ENCODE measurements around the gene ASXL3.

Gene ASXL3

DNA sequence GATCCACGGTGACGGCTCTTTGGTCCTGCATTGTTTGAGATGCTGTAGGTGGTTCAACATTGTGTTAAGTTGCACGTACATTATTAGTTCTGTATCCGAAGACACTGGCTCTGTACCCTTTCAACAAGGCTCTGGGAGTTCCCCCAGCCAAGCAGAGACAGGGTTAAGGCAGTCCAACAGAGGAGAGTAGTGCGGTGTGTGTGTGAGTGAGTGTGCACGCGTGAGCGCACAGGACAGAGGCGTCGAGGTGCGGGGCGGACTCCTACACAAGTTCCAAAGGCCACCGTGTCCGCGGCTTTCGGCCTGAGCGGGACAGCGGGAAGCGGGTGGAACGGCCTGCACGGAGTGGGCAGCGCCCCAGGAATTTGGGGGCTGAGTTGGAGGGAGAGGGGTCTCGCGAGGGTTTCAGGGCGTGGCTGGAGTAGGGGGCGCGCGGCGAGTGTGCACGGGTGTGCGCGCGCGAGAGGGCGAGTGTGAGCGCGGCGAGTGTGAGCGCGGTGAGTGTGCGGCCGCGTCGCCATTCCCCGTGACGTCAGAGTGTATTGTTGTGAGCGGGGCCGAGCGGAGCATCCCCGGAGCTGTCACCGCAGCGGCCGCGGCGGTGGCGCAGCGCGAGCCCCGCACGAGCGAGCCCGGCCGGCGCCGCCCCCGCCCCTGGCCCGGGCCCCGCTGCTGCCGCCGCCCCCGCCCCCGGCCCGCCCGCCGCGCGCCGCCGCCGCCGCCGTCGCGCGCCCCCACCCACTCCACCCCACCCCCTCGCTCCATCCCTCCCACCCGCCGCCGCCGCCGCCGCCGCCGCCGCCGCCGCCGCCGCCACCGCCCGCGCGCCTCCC, at the start of gene ASXL3:
ASXL3 (plus strand) TSS at position 535 of the 833 bp plus-strand sequence. CDS start 413 bp downstream, outside the sequence.
- no peak for DNase-seq (ENCODE audit: low read depth in 2 of 2)

DNA sequence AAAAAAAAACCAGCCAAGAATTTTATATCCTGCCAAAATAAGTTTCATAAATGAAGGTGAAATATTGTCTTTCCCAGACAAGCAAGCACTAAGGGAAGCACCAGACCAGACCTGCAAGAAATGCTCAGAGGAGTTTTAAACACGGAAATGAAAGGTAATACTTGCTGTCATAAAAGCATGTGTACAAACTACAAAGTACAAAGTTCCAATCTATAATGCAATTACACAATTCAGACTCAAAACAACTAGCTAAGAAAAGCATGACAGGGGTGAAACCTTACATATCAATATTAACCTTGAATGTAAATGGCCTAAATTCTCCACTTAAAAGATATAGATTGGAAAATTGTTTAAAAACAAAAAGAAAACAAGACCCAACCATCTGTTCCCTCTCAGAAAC, 45.0 kb upstream of the ASXL3 start:
- DNase-seq (ENCODE audit: low read depth in 2 of 2): no peak

DNA sequence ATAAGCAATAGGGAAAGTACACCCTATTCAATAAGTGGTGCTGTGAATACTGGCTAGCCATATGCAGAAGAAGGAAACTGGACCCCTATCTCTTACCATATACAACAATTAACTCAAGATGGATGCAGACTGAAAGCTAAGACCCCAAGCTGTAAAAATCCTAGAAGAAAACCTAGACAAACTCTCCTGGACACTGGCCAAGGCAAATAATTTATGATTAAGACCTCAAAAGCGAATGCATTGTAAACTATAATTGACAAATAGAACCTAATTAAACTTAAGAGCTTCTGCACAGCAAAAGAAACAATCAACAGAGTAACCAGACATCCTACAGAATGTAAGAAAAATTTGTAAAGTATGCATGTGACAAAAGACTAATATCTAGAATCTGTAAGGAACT, 41.1 kb upstream of the ASXL3 start:
- no peak for DNase-seq (ENCODE audit: low read depth in 2 of 2)

DNA sequence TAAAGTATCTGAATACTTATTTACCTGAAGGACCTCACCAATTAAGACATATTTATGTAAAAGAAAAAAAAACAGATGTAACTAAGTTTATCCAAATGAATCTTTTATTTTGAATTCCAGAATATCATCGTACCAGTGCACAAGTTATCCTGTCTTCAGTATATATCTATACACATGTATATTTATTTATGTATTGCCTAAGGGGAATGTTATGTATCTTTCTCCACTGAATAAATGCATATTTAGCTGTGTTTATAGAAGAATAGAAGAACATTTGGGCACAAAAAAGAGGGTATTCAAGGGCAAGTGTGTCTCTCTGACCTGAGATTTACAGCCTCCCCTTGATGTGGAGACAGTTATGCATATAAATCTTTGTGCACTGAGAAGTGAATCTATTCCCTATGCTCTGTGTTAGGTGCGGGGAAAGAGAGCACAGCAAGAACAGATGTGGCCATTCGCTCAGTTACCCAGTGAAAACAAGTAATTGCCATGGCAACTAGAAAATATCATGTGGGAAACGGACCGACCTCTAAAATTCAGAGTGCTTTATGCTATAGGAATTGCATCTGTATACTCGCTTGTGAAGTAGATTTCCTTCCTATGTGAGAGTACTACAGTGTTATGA, 39.5 kb upstream of the ASXL3 start:
- no peak for DNase-seq (ENCODE audit: low read depth in 2 of 2)

DNA sequence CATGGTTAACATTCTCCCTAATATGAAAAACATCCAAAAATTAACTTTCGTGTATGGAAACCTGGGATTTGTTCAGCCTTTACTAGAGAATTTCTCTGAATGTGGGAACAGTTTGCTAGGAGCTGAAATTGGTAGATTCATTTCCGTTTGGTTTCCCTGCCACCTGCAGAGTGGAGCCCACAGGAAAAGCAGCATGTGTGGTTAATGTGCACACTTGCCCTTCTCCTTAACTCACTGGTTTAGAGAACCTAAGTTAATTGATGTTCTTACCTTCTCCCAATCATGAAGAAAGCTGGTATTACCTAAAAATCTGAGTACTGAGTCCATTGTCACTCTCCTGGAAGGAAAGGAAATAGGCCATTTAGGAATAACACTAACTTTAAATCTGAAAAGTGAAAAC, 37.6 kb upstream of the ASXL3 start:
- DNase-seq (ENCODE audit: low read depth in 2 of 2): no peak

DNA sequence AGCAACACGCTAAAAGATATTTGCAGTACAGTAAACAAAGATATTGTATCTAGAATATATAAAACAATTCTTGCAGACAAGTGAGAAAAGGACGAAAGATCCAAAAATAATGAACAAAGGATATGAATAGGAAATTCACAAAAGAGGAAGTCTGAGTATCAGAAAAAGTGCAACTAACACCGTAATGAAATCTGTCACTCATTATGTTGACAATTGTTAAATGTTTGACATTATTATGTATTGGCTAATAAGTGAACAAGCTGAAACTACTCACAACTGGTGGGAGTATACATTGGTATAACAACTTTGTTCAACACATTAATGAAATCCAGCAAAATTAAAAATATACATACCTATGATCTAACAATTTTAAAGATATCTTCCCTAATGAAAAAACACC, 36.7 kb upstream of the ASXL3 start:
- DNase-seq (ENCODE audit: low read depth in 2 of 2): no peak

DNA sequence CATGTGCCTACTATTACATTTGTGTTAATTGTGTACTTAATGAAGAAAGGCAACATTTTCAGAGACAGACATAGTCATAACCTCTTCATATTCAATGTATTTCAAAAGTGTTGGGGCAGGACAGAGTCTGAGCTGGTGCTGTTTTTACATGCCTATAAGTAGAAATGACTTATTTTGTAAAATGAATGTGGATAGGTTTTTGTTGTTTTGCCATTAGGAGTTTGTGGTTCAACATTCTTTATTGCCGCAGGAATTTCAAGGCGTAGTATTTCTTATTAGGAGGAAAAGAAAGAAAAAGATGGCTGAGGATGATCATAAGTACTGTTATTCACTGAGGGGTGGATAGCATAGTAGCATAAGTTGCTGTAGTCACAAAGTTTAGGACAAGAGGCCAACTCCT, 21.2 kb upstream of the ASXL3 start:
- no peak for DNase-seq (ENCODE audit: low read depth in 2 of 2)

DNA sequence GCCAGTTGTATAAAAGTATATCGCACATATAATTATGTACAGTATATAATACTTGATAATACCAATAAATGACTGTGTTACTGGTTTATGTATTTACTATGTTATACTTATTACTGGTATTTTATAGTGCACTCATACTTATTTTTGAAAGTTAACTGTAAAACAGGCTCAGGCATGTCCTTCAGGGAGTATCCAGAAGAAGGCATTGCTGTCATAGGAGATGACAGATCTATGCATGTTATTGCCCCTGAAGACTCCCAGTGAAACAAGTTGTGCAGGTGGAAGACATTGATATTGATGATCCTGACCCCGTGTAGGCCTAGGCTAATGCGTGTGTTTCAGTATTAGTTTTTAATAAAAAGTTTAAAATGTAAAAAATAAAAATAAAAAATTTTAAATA, 20.3 kb upstream of the ASXL3 start:
- DNase-seq (ENCODE audit: low read depth in 2 of 2): no peak

DNA sequence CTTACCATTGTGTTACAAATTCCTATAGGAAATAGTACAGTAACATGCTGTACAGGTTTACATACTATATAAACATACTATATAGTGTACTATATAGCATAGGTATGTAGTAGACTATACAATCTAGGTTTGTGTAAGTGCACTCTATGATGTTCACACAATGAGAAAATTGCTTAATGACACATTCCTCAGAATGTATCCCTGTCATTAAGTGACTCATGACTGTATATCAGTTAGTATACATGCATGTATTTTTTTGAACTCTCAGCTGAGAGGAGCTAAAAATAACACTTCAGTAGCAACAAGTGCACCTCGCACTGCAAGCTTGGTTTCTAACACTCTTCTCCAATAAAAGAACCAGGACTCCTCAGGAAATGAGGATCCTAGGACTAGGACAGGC, 19.5 kb upstream of the ASXL3 start:
- no peak for DNase-seq (ENCODE audit: low read depth in 2 of 2)

DNA sequence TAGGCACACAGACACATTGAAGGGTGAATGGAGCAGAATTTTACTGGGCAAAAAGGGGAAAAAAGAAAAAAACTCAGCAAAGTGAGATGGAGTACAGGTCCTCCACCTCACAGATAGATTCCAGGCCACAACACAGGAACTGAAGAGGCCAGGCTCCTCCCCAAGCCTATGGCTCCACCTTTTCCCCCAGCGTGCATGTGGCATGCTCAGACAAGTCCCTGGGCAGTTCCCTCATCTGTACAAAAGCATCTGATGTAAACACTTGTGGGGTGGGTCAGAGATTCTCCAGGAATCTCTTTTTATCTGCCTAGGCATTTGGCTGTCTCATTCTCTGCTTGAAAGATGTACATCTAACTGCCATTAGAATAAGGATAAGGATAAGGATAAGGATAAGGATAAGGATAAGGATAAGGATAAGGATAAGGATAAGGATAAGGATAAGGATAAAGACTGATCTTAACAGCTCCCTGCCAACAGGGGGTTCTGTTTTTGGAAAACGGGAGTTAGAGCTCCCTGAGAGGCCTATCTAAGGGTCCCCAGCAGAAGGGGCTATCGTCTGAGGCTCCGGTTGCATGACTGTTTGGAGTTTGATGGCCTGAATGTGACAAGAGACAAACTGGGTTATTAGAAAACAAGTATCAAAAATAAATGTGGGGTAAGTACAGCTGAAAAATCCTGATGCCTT, 17.2 kb upstream of the ASXL3 start:
- no peak for DNase-seq (ENCODE audit: low read depth in 2 of 2)

DNA sequence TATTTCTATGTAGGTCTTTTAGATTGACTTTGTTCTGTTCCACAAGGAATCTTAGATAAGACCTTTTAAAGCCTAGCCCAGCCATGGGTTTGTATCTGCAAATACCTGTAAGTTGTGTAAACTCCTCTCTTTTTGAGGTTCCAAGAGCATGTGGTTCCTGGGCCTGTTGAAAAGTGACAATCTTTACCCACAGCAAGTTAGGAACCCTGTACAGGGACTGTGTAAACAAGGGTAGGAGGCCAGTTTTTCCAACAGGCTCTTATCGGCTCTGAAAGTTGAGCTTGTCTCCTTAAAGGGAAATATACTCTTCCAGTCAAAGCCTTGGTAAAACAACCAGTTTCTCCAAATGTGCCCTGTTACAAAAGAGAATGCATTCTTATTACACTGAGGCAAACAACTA, 15.3 kb upstream of the ASXL3 start:
- no peak for DNase-seq (ENCODE audit: low read depth in 2 of 2)

DNA sequence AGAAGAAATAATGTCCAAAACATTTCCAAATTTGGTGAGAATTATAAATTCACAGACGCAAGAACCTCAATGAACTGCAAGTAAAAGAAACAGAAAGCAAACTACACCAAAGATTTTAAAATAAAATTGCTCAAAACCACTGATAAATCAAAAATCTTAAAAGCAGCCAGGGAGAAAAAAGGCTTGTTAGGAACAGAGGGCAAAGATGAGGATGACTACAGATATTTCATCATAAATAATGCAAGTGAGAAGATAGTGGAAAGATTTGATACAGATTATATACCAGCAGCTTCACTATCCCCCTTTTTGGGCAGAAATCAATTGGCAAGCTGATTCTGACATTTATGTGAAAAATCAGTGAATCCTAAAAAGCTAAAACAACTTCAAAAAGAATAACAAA, 10.3 kb upstream of the ASXL3 start:
- no peak for DNase-seq (ENCODE audit: low read depth in 2 of 2)

DNA sequence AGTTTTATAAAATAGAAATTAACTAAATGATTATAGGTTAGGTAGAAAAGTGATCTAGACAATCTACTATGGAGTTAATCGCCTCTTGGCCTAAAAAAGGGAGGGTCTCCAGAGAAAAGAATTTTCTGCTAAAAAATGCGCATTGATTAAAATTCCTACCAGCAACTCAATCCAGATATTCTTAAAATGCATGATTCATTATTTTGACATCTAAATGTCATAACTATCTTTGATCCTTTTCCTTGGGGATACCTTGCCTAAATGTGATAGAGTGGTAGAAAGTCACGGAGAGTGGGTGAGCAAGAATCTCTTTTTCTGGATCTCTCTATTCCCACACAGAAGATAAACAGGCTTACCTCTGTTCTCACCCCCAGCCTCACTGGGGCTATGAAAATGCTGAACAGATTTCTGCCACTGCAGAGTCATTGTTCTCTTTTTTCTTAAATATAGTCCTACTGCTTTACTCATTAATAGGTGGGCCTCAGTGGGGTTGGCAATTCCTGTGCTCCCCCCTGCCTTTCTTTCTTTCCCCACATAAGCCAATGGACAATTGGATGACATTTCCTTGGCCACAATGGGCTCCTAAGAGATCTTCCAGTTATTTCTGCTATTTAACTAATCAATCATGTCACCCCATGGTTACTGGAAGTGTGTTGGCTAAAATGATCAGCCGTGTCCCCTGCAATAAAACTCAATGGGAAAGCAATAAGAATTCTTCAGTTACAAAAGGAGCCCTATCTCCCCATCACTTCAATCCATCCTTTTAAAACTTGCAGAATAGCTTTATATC, 5.8 kb upstream of the ASXL3 start:
- no peak for DNase-seq (ENCODE audit: low read depth in 2 of 2)

DNA sequence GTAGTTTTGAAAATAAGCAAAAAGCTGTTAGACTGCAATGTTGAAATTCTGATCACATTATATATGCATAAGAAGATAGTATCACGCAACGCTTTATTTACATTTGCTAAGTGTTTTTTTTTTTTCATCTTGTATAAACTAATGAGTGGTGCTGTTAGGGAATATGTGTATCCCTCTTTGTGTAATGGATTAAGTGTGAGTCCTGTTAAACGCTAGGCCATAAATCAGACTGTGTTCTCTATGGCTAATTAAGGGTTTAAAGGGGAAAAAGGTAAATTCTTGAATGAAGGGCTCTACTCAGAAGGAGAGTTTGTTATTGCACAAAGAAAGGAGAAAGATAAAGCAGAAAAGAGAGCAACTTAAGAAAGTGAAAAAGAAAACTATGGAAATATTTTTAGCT, 4.8 kb upstream of the ASXL3 start:
- DNase-seq (ENCODE audit: low read depth in 2 of 2): no peak

DNA sequence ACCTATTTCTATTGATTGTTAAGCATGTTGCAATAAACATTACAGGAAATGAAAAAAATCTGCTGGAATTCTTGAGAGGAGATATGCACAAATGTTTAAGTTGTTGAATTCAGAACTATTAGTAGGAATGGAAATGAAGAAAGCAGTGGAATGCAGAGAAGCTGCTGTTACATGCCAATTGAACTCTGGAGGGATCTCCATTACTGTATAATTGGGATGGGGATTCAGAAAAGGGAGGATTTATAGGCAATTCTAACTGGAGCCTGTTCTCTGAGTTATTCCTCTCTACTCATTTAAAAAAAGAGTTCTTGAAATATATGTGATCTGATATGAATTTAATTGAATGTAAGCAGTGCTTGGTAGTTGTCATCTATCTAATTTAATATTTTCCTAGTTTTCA, 2.6 kb upstream of the ASXL3 start:
- DNase-seq (ENCODE audit: low read depth in 2 of 2): no peak

DNA sequence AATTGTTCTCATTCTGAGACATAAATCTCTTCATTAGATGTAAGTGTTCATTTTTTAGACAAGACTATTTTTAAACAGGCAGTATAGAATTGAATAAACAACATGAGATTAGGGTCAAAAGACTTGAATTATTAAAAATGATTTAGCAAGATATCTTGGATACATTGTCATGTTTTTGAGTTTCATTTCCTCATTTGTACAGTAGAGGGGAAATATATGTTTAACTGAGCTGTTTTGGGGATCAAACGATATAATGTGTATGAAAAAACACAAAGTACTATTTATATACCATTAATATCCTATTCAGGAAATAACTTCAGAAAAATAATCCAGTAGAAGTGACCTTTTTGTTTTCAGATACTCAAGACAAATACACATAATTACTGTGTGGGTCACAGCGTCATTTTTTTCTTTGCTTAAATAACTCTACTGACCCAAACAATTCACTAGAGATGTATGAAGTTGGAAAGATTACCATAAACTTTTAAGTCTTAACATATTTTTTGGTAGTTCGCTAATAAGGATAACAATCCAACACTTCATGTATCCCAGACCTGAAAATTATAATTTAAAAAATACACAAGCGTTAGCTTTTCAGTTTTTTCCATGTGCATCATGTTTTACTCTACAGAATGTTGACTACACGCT, 896 bp upstream of the ASXL3 start:
- DNase-seq (ENCODE audit: low read depth in 2 of 2): no peak

DNA sequence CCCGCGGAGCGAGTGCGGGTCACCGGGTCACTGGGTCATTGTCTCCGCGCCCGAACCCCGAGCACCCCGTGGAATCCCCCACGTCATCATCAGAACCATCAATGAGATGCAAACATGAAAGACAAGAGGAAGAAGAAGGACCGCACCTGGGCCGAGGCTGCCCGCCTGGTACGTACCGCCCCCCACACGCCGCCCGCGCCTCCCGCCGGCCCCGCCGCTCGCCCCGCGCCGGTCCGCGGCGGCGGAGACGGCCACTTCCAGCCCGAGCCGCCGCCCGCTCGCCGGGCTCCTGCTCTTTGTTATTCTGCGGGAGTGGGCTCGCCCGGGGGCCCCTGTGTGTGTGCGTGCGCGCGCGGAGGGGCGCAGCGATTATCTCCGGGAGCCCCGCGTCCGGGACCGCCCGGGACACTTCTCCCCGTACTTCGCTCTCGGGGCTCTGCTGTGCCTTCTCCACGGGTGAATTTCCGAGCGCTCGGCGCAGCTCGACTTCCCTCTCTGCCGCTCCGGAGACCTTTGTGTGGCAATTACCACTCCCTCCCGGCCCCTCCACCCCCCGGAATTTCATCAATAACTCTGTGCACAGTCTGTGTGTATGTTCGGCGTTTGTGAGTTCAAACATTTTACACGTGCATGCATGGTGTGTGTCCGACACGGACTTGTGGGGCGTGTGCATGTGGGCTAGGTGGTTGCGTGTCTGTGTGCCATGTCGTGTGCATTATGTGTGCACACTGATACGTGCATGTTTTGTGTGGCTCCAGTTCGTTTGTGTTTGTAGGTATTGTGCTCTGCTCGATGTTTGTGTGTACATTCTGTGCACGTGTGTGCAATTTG, 714 bp downstream of the ASXL3 start:
- no peak for DNase-seq (ENCODE audit: low read depth in 2 of 2)

DNA sequence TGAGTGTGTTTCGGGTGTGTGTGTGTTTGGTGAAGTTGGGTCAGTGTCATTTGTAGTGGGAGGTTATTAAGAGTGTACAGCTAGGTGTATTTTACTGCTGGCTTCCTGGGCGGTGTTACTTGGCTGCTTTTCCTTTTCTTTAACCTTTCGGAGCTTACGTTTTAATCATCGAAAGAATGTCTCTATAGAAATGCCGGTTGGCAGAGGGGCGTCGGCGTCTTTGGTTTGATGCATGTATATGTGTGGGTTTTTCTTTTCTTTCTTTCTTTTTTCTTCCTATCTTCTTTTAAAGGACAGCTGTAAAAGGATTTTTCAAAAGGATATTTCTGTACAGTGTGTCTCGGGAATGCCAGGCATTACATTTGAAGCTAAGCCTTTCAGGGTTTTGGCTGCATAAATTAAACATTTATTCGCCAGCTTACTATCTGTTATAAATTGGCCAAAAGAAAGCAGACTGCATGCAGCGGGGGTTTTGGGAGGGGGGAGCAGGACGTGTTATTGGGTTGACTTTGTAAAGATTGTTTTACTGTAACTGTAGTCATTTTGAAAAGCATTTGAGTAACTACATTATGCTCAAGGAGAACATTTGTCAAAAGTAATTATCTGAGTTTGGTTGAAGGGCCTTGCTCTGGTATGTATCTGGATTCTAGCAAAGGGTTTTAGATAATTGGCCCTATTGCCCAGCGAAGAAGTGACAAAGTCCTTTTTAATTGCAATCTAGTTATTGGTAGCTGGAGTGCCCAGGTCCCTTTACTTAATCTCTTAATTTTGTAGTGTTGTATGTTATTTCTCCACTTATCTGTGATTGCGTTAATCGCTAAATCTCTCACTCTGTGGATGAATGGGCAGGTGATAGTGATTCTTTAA, 1.6 kb downstream of the ASXL3 start:
- DNase-seq (ENCODE audit: low read depth in 2 of 2): no peak

DNA sequence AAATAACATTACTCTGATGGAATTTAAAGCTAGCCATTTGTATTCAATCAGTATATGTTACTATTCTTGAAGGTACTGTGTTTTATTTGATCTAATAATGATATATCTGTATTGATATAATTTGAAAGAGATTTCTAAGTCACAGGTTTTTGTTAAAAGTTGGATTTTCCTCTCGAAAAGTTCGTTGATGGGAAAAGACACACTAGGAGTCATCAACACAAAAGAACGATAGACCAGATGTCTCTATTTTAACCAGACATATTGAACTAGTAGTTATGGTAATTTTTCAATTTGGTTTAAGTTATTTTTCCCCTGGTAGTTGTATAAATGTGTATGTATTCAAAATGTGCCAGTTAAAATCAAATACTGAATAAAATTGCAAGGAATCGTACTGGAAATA, 2.5 kb downstream of the ASXL3 start:
- no peak for DNase-seq (ENCODE audit: low read depth in 2 of 2)

DNA sequence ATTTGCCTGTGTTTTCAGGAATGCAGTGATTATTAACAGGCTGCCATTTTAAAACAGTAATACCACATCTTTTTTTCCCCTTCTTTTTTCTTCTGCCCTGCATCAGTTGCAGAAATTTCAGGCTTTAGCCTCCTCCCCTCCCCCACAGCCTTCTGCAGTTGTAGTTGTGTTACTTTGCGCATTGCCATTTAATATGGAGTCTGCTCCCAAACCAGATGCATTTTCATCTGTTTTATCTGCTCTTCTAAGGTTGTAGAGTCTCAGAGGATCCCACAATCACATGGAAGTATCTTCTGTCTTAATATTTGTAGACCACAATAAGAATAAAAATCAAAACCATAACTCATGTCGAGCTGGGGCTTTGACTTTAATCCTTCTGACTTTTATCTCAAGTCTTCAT, 3.8 kb downstream of the ASXL3 start:
- DNase-seq (ENCODE audit: low read depth in 2 of 2): no peak
